Head of caudate nucleus (tissue), 42 donors: Measurements from ENCODE around the gene PAPSS2.

Experiments
- DNase-seq, 42 donors: peaks; one replicate each; pipeline versions ENCODE4 v3.0.0 to v3.0.0-alpha.2; 2020 to 2021; ENCODE audit warnings: mixed read lengths in 7 of 42
- intact Hi-C: fragments of 100-400 bp; cut with DNase I; formaldehyde crosslinking; loops from one replicate; pipeline ENCODE4 v1.15.0; 2022

Gene PAPSS2

GRCh38 chr10:87664276-87664701 lies 4.6 kb downstream of the PAPSS2 start:
- intact Hi-C loops = no loop called here

GRCh38 chr10:87667493-87667892 lies 7.8 kb downstream of the PAPSS2 start:
- intact Hi-C loops = no loop called here
- no peak for DNase-seq

More at GRCh38 chr10:87664276-87664701, 4.6 kb downstream of the PAPSS2 start:
- DNase-seq = no peak

DNA sequence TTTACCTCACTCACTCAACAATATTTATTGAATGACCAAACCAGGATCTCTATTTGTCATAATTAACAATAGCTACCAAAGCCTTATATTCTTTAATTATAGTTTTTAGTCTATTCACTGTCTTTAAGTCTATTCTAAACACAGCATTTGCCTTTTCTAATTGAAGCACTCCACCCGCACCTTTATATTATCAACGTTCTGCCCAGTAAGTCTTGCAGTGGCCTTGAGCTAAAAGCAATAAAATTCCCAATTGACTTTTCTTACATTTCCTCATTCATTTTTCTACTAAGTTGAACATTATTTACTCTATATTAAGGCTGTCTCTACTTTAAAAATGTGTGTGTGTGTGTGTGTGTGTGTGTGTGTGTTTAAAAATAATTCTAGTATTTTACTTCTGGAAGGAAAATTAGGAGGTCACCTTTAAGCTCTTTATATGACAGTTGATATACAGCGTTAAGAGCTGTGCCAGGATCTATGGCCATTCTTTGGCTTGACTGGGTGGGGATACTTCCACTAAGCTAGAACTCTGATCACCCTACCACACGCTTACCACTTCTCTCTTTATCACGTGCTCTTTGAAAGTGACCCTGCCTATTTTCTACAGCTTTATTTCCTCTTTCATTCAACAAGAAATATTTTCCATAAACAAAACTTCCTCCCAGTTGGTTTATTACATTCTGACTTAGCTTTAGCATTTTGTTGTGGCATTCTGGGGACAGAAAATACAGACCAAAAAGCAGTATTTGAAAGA lies 8.8 kb downstream of the PAPSS2 start:
- DNase-seq = no peak
- intact Hi-C loops = no loop called here

- intact Hi-C loops = no loop called here
- DNase-seq = no peak
These were observed 10.1 kb downstream of the PAPSS2 start for GRCh38 chr10:87669752-87670151.

DNA sequence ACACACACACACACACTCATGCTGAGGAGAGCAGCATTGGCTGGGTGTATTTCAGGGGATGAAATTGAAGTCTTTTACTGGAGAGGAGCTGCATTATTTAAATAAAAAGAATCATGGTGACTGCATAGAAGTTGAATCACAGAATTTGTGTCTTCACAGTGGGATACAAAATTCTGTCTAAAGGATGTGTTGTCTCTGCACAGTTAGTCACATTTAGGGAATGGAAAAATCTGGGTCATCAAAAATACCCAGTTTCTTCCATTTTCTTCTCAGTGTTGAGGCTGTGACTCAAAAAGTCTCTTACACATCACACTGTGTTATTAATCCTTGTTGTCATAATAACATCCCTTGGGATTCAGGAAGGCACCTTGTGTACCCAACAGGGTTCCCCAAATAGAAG lies 10.9 kb downstream of the PAPSS2 start:
- no peak for DNase-seq
- intact Hi-C loops = no loop called here

- intact Hi-C loops = no loop called here
- DNase-seq = no peak
These were observed 11.6 kb downstream of the PAPSS2 start for GRCh38 chr10:87671139-87671815.

DNA sequence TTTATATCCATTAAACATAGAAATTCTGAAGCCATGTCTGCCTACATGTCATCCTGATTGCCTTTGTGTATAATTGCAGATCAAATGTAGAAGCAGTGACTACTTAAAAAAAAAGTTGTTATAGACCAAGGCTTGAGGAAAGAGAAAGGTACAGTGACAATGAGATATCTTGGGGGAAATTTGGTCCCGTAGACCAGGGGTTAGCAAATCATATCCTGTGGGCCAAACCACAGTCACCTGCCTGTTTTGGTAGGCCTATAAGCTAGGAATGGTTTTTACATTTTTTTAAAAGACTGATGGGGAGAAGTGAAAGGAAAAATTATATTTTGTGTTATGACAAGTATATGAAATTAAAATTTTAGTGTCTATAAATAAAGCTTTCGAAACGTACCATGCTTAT lies 12.9 kb downstream of the PAPSS2 start:
- DNase-seq = no peak
- intact Hi-C loops = no loop called here

GRCh38 chr10:87674943-87675342 lies 15.3 kb downstream of the PAPSS2 start:
- intact Hi-C loops = no loop called here
- no peak for DNase-seq

DNA sequence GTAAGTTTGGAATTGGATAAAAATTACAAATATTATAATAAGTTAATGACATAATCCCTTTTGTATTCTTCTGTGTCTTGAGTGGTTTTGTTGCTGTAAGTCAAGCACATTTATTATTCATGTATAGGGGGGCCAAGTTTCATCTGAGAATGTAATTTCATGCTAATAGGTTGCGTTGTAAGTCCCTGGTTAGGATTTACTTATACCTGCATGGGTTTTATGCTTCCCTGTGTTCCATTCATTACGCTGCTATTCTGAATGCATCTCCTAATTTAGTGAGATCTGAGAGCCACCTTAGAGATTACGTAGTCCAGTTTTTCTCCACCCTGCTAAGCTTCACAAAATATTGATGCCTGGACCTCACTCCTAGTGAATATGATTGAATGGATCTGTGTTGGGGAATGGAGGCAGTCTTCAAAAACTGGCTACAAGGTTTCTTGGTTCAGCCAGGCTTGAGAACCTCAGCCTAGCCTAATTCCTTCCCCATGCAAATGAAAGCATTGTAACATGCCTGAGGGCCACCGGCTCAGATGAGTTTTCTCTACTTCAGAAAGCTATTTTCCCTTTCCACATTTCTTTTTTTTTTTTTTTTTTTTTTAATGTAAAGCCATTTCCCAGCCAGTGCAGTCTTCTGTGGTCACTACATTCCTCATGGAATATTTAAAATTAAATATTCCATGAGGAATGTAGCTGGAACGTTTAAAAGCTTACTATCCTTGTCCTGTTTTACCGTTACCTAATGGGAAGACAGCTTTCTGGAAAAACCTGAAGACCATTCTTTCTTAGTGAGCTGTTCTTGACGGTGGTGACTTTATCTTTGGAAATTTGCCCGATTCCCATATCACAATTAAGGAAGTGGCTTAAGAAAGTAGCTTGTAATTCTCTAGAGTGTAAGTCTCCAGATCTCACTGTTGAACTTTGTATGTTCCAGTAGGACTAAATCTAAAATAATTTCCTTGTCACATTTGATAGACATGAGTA lies 16.0 kb downstream of the PAPSS2 start:
- intact Hi-C loops = no loop called here
- no peak for DNase-seq

DNA sequence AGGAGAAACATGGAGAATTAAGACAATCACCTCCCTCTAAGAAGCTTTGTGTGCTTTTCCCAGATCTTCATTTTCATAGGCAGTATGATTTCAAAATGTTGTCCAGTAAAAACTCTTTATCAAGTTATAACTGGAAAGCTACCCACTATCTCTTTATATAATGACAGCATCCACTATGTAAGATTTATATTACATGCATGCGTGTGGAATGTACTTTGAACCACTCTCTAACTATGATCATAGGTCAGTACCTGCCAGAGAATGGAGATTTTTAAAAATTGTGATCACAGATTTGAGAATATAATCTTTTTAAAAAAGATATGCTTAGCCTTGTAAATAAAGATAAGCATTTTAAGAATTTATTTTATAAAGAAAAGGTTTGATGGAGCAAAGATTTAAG lies 17.9 kb downstream of the PAPSS2 start:
- DNase-seq = no peak
- intact Hi-C loops = no loop called here

DNA sequence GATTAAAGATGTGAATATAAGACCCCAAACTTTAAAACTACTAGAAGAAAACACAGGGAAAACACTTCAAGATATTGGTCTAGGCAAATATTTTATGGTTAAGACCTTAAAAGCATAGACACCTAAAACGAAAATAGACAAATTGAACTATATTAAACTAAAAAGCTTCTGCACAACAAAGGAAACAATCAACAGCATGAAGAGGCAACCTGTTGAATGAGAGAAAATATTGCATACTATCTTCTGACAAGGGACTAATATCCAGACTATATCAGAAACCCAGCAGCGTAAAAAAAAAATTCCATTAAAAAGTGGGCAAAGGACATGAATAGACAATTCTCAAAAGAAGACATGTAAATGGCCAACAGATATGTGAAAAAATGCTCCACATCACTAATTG lies 18.6 kb downstream of the PAPSS2 start:
- DNase-seq = no peak
- intact Hi-C loops = no loop called here

- intact Hi-C loops = no loop called here
- DNase-seq = no peak
These were observed 23.7 kb downstream of the PAPSS2 start for GRCh38 chr10:87683356-87683755.

- no peak for DNase-seq
- intact Hi-C loops = no loop called here
These were observed 24.4 kb downstream of the PAPSS2 start for GRCh38 chr10:87684001-87684638.

DNA sequence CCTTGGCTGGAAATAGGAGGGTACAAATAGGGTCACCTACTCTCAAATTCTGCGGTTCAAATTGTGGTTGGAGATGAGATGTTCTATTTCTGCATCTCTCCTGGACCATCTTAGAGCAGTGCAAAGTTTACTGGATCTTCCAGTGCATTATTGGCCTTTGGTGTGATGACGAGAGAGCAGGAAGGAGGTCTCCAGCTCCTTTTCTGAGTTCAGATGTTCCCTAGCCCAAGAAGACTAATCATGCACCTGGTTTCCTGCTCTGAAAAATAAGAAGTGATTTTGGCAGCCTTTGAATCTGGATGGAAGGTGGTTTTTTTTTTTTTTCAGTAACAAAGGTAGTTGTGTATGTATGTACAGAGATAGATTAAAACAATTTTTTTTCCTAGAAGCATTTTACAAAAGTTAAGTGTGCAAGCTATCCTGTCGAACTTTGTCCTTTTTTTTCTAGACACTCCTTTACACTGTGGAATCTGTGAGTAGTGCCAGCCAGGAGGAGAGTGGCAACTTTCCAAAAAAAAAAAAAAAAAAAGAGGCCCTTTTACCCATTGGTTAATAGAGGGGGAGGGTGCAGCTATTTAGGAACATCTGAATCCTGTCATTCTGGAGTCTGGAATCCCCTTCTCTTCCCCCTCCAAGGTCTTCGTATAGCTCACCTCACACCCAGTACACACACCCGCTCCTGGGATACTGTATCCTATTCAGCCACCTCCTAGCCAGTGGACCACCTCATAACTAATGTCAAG lies 26.3 kb downstream of the PAPSS2 start:
- intact Hi-C loops = no loop called here
- DNase-seq = no peak

DNA sequence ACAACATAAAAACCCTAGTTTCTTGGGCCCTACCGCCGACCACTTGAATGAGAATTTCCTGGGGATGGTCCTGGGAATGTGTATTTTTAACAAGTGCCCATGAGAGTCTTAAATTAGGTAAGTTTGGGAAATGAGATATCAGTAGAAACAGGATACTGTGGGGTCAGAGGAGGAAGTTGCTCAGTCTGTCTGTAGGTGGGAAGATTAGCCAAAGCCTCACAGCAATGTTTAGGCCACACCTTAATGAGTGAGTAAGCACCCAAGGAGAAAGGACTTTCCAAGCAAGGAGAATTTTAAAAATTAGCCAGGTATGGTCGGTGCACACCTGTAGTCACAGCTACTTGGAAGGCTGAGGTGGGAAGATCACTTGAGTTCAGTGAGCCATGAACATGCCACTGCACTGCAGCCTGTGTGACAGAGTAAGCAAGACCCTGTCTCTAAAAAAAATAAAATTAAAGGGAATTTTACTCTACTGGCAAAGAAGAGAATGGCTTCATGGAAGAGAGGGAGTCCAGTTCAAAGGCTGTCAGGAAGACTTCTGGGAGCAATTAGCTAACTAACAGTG lies 31.9 kb downstream of the PAPSS2 start:
- intact Hi-C loops = no loop called here
- DNase-seq = no peak

DNA sequence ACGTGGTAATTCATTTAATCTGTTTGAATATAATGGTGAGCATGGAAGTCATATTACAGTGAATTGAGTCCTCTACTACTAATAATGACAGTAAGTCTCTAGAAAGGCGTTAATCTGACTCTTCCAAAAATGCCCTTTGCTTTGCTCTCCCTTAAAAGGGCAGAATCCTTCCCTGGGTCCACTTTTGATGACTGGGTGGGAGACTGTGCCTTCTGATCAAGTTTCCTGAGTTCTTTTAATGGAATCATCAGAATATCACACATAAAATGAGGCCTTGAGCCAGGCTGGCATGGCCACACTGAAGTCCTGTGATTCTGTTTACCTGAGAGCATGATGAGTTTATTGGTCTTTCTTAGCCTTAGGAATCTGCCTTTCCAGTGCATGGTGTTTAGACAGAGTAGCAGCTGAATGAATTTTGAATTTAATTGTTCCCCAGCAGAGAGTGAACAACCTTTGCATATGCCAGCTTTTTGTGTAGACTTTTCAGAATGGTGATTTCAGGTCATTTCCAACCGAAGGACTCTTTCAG lies 33.3 kb downstream of the PAPSS2 start:
- DNase-seq = no peak
- intact Hi-C loops = no loop called here

- no peak for DNase-seq
- intact Hi-C loops = no loop called here
These were observed 34.5 kb downstream of the PAPSS2 start for GRCh38 chr10:87694011-87694794.
